ENCODE results near the gene KIF26B.
A peak's percentile ranks its signal among the peaks of the same experiment; 100 is the strongest.

The KIF26B gene

GRCh38 chr1:245538671-245539070 lies 383.9 kb downstream of the KIF26B start:
- DNase-seq, result no peak

- no peak for DNase-seq
Observed at GRCh38 chr1:245541369-245541768, 386.6 kb downstream of the KIF26B start.

- DNase-seq, result no peak
Observed at GRCh38 chr1:245542365-245542764, 387.6 kb downstream of the KIF26B start.

GRCh38 chr1:245544236-245544635 lies 389.5 kb downstream of the KIF26B start:
- DNase-seq, result no peak

- no peak for DNase-seq
Observed at GRCh38 chr1:245546875-245547274, 392.1 kb downstream of the KIF26B start.

- no peak for DNase-seq
Observed at GRCh38 chr1:245549996-245550719, 395.4 kb downstream of the KIF26B start.

GRCh38 chr1:245550720-245551043 lies 395.9 kb downstream of the KIF26B start:
- no peak for DNase-seq

GRCh38 chr1:245551536-245551935 lies 396.8 kb downstream of the KIF26B start:
- no peak for DNase-seq

GRCh38 chr1:245552331-245552730 lies 397.5 kb downstream of the KIF26B start:
- no peak for DNase-seq

GRCh38 chr1:245556057-245556456 lies 401.3 kb downstream of the KIF26B start:
- no peak for DNase-seq

GRCh38 chr1:245558069-245558468 lies 403.3 kb downstream of the KIF26B start:
- DNase-seq, result no peak

- DNase-seq, result no peak
Observed at GRCh38 chr1:245560316-245560859, 405.6 kb downstream of the KIF26B start.

- no peak for DNase-seq
Observed at GRCh38 chr1:245561665-245562234, 407.0 kb downstream of the KIF26B start.

GRCh38 chr1:245566134-245566533 lies 411.3 kb downstream of the KIF26B start:
- no peak for DNase-seq

- peak; percentile 69 for DNase-seq
Observed at GRCh38 chr1:245566952-245567351, 412.2 kb downstream of the KIF26B start.

- peak; percentile 57 for DNase-seq
Observed at GRCh38 chr1:245571815-245572294, 417.1 kb downstream of the KIF26B start.

- no peak for DNase-seq
Observed at GRCh38 chr1:245572709-245573108, 417.9 kb downstream of the KIF26B start.

- DNase-seq, result no peak
Observed at GRCh38 chr1:245575710-245576109, 420.9 kb downstream of the KIF26B start.

- peak; percentile 52 for DNase-seq
Observed at GRCh38 chr1:245576323-245576722, 421.5 kb downstream of the KIF26B start.

GRCh38 chr1:245577191-245578157 lies 422.7 kb downstream of the KIF26B start:
- DNase-seq, result no peak

GRCh38 chr1:245578308-245578707 lies 423.5 kb downstream of the KIF26B start:
- DNase-seq, result peak; percentile 98

- DNase-seq, result no peak
Observed at GRCh38 chr1:245578771-245579170, 424.0 kb downstream of the KIF26B start.

- peak; percentile 70 for DNase-seq
Observed at GRCh38 chr1:245579881-245580280, 425.1 kb downstream of the KIF26B start.

Data from NCI-H146 (cell line).